ENCODE results near the gene CORO1C. TPM values are rescaled to one million over a fixed set of nuclear protein-coding genes. Genes with fewer than 3 reads are reported as not detected.

CORO1C gene
- total RNA-seq, 1 donor from 2014 or later = 65.3 TPM

GRCh38 chr12:108685469-108686260, 45.7 kb downstream of the CORO1C start:
- Mint-ChIP-seq H3K4me1 (peaks cover 47% of the 10 kb centered on the region), H3K27ac (peak overlapping the region; percentile 71)
- no peak for DNase-seq (ENCODE audit: low spot score in 2 of 2, unreplicated experiment in 2 of 2)

GRCh38 chr12:108683906-108684556, 47.3 kb downstream of the CORO1C start:
- peaks cover 5% of the 10 kb centered on the region for H3K36me3 Mint-ChIP-seq
- no peak for TF ChIP-seq CTCF (IDR thresholded peaks at IDR 0.05; ENCODE audit: unreplicated experiment)
- H3K9me3 Mint-ChIP-seq = peaks cover 6% of the 10 kb centered on the region
- no peak for DNase-seq (ENCODE audit: low spot score in 2 of 2, unreplicated experiment in 2 of 2)
- H3K27ac Mint-ChIP-seq = no peak overlapping the region
- H3K4me3 Mint-ChIP-seq = no peak overlapping the region
- H3K27me3 Mint-ChIP-seq (ENCODE audit: low read depth) = no peaks in the 10 kb centered on the region
- H3K4me1 Mint-ChIP-seq = peaks cover 31% of the 10 kb centered on the region

More at GRCh38 chr12:108685469-108686260, 45.7 kb downstream of the CORO1C start:
- Mint-ChIP-seq H3K27me3 (ENCODE audit: low read depth) (no peaks in the 10 kb centered on the region), H3K36me3 (peaks cover 3% of the 10 kb centered on the region), H3K9me3 (peaks cover 6% of the 10 kb centered on the region), H3K4me3 (no peak overlapping the region)
- TF ChIP-seq CTCF (IDR thresholded peaks at IDR 0.05; ENCODE audit: unreplicated experiment) = no peak

GRCh38 chr12:108681317-108681716, 50.0 kb downstream of the CORO1C start:
- peaks cover 7% of the 10 kb centered on the region for H3K36me3 Mint-ChIP-seq
- H3K4me3 Mint-ChIP-seq = no peak overlapping the region
- TF ChIP-seq CTCF (IDR thresholded peaks at IDR 0.05; ENCODE audit: unreplicated experiment) = no peak
- peaks cover 28% of the 10 kb centered on the region for H3K4me1 Mint-ChIP-seq
- peaks cover 6% of the 10 kb centered on the region for H3K9me3 Mint-ChIP-seq
- no peak overlapping the region for H3K27ac Mint-ChIP-seq
- no peak for DNase-seq (ENCODE audit: low spot score in 2 of 2, unreplicated experiment in 2 of 2)
- H3K27me3 Mint-ChIP-seq (ENCODE audit: low read depth) = no peaks in the 10 kb centered on the region

GRCh38 chr12:108679106-108679681, 52.1 kb downstream of the CORO1C start:
- no peak for TF ChIP-seq CTCF (IDR thresholded peaks at IDR 0.05; ENCODE audit: unreplicated experiment)
- Mint-ChIP-seq H3K36me3 (peaks cover 17% of the 10 kb centered on the region), H3K27me3 (ENCODE audit: low read depth) (no peaks in the 10 kb centered on the region), H3K4me3 (no peak overlapping the region), H3K4me1 (peaks cover 12% of the 10 kb centered on the region), H3K9me3 (peaks cover 6% of the 10 kb centered on the region), H3K27ac (no peak overlapping the region)
- no peak for DNase-seq (ENCODE audit: low spot score in 2 of 2, unreplicated experiment in 2 of 2)

GRCh38 chr12:108678104-108678730, 53.1 kb downstream of the CORO1C start:
- H3K4me1 Mint-ChIP-seq = peaks cover 10% of the 10 kb centered on the region
- no peak overlapping the region for H3K4me3 Mint-ChIP-seq
- peaks cover 22% of the 10 kb centered on the region for H3K36me3 Mint-ChIP-seq
- DNase-seq (ENCODE audit: low spot score in 2 of 2, unreplicated experiment in 2 of 2) = no peak
- no peak for TF ChIP-seq CTCF (IDR thresholded peaks at IDR 0.05; ENCODE audit: unreplicated experiment)
- no peak overlapping the region for H3K27ac Mint-ChIP-seq
- H3K27me3 Mint-ChIP-seq (ENCODE audit: low read depth) = no peaks in the 10 kb centered on the region
- H3K9me3 Mint-ChIP-seq = peaks cover 6% of the 10 kb centered on the region

Data from mesothelial cell of epicardium (in vitro differentiated cells).